ENCODE measurements around the gene CHST3. TPM values are rescaled to one million over a fixed set of nuclear protein-coding genes. Genes with fewer than 3 reads are reported as not detected.

CHST3 gene
- total and polyA plus RNA-seq, 9 of the 15 experiments (the other 6 are each of a cell fraction or from before 2014, with no cell fraction given): 0.01 to 1.3 (median 0.15) TPM

GRCh38 chr10:72061491-72061890 lies 97.3 kb downstream of the CHST3 start (continued):
- no peak for TF ChIP-seq ZBTB40 (IDR thresholded peaks at IDR 0.05)
- TF ChIP-seq ZBTB40 (CRISPR knock-in tag; IDR thresholded peaks at IDR 0.05): no peak
- peak; percentile 19; the same call in 1 of the 2 replicates for TF ChIP-seq STAG1 (CRISPR knock-in tag; IDR thresholded peaks at IDR 0.05; ENCODE audit: borderline replicate concordance)
- TF ChIP-seq PRDM10 (IDR thresholded peaks at IDR 0.05; ENCODE audit: partially characterized antibody): peak; percentile 36
- TF ChIP-seq SMC3 (conservative IDR thresholded peaks at IDR 0.05; ENCODE audit: insufficient read depth, low read depth, low read length): peak; percentile 58
- no peak for TF ChIP-seq RERE (CRISPR knock-in tag; IDR thresholded peaks at IDR 0.05; ENCODE audit: borderline replicate concordance)
- no peak for TF ChIP-seq RBM15 (IDR thresholded peaks at IDR 0.05; ENCODE audit: insufficient read depth, low read length)
- no peak for TF ChIP-seq KLF1 (tag; IDR thresholded peaks at IDR 0.05)
- no peak for TF ChIP-seq TAF1 (IDR thresholded peaks at IDR 0.05; ENCODE audit: control insufficient read depth, extremely low read depth, insufficient read depth, low read length, severe bottlenecking)

All from K562 (cell line).